ENCODE data around the gene PCSK1.

- TF ChIP-seq CTCF (IDR thresholded peaks at IDR 0.05) (no peak), MAX (IDR thresholded peaks at IDR 0.05) (no peak), CHD2 (IDR thresholded peaks at IDR 0.05; ENCODE audit: low read length, partially characterized antibody) (no peak), CEBPB (IDR thresholded peaks at IDR 0.05) (no peak), PHF8 (IDR thresholded peaks at IDR 0.05; ENCODE audit: borderline replicate concordance, low read depth) (no peak)
Observed at GRCh38 chr5:96347502-96348292, 85.4 kb downstream of the PCSK1 start.
